Myocyte (in vitro differentiated cells): Measurements from ENCODE around the gene CHD6. TPM values are rescaled to one million over a fixed set of nuclear protein-coding genes. Genes with fewer than 3 reads are reported as not detected.
A peak's percentile ranks its signal among the peaks of the same experiment; 100 is the strongest.
"Not testable (repeated sequence)": the region's sequence is repeated elsewhere in the genome, so short reads cannot be mapped to it uniquely, and the experiment has no call there.

Source experiments
- DNase-seq: peaks from one replicate; pipeline ENCODE4 v3.0.0-alpha.2; 2012; ENCODE audit warnings: low read depth
- total RNA-seq: library from RNA; depleted of rRNA; stranded (reverse); fragments of >200 nt; gene quantifications from 2 replicates; pipeline ENCODE4 v1.2.3, GENCODE V29; 2014

CHD6 gene
- total RNA-seq, 1 donor from 2014 or later, result 18.2 TPM

DNA sequence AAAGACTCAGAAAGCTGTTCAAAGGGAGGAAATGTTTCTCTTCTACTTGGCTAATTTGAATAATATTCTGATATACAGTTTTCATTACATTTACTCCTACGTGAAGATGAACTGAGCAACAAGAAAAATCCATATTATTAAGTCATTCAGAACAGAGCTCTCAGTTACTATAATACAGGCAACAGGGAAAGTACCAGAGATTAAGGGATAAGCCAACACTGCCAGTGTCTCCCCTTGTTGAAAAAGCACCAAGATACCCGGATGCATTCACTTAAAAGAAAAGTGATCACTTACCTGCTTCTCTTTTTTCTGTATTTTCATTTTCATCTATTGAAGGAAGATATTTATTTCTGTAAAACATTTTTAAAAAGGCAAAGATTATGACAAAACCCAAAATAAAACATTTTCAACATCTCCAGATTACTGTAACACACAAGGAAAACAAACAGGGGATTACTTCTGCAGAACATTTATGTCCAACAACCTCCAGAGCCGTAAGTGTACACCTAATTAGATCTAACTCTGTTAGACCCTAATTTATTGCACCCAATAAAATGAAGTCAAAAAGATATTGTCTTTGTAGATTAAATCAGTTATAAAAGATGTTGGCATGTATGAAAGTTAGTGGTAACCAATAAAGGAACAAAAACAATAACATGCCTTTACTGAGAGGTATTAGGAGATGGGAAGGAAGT lies 67.0 kb downstream of the CHD6 start:
- DNase-seq, result no peak

DNA sequence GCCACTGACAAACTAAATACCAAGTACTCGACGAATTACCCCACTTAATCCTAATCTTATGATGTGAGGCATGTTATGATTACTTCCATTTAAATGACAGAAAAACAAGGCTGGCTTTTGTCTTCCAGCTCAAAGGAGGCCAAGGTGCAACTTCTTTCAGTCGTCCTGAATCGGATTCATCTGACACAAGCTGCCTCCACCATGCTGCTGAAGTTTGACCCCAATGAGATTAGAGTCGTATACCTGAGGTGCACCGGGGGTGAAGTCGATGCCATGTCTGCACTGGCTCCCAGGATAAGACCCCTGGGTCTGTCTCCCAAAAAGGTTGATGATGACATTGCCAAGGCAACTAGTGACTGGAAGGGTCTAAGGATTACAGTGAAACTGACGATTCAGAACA lies 71.0 kb downstream of the CHD6 start:
- DNase-seq, result no peak

DNA sequence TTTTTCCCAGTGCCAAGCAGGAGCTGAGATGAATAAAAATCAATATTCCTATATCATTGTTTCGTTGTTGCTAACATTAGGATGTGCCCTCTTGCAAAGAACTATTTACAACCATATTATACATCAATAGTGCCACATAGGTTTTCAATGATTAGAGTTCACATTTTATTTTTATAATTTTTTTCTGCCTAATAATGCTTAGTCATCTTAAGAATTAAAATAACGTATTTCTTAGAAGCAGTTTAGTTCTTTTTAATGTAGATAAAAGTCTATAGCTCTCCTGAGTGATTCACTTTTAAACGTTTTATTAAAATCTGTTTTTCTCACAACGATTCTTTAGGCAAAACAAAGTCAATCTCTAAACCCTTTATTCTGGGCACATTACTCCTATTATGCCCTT lies 71.6 kb downstream of the CHD6 start:
- DNase-seq, result no peak

DNA sequence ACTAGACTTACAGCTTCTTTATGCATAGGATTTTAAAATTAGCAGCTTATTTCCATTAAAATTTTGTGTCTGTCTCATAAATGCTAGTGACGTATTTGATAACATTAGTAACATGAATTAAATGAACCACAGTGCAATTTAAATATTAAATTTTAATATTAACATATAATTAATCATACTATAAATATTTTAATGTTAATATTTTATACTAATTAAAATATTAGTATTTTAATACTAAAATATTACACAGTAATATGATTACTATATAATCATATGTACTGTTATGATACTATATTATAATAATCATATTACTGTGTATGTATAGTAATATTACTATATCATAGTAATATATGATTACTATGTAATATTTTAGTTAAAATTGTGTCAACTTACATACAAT lies 73.7 kb downstream of the CHD6 start:
- DNase-seq, result no peak

DNA sequence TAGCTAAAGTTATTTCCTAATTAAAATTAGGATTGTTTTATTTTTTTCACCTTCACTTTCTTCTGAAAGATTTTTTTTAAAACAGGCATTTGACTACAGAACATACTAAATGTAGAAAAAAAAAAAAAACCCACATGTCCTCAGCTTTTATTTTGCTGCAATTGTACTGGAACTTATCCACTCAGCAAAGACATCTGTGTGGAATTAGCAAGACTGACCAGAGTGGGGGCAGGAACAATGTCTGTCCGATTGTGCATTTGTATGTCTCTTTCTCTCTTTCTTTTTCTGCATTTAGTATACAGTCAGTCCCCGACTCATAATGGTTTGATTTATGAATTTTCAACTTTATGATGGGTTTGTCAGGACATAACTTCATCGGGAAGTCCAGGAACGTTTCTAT lies 77.3 kb downstream of the CHD6 start:
- no peak for DNase-seq

DNA sequence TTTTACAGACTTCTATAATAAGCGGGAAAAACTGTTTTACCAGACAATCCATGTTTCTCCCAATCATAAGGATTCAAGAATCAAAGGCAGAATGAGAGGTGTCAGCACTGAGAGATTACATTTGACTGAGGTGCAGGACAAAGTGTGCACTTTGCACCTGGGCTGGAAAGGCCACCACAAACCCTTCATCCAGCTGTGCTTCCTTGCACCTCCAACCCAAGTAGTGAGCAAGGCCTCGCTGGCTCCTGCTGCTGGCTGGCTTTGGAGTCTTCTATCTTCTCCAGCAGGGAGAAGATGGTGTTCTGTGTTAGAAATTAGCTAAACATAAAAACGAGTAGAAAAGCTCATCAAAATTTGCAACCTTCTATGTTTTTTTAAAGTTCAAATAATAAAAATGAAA lies 77.7 kb downstream of the CHD6 start:
- no peak for DNase-seq

DNA sequence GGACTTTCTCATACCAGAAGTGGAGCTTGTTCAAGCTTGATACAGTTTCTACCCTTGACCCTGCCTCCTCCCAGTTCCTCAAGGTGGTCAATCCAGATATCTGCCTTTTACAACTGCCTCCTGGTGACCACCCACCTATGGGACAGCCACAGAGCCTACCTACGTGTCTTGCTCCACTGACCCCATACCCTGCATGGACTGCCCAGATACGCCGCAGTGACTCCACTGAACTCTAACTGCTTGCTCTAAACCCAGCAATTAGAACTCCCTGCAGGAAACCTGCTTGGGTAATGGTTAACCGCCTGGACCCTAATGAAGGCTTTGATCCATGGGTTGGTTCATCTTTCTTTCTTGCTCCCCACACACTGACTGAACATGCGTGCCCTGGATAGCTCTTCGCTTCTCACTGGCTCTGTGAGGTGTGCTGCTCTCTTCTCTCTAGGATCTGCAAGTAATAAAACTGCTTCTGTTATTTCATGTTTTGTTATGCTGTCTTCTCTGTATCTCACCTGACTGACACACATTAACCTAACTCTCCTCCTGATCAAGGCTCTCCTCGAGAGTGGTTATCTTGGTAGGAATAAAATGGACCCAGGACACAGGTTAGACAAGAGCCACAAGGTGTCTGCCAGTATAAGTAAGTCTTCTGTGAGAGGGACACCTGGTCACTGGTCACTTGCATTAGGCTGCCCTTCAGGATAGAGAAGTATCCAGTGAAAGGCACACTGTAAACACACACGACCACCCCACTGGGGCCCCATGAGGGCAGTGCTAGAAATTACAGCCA lies 79.2 kb downstream of the CHD6 start:
- no peak for DNase-seq

DNA sequence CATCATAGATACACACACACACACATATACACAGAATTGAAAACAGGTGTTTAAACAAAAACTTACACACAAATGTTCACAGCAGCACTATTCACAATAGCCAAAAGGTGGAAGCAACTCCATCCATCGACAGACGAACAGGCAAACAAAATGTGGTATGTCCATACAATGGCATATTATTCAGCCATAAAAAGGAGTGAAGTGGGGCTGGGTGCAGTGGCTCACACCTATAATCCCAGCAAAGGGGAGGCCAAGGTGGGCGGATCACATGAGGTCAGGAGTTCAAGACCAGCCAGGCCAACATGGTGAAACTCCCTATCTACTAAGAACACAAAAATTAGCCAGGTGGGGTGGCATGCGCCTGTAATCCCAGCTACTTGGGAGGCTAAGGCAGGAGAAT lies 80.3 kb downstream of the CHD6 start:
- no peak for DNase-seq

DNA sequence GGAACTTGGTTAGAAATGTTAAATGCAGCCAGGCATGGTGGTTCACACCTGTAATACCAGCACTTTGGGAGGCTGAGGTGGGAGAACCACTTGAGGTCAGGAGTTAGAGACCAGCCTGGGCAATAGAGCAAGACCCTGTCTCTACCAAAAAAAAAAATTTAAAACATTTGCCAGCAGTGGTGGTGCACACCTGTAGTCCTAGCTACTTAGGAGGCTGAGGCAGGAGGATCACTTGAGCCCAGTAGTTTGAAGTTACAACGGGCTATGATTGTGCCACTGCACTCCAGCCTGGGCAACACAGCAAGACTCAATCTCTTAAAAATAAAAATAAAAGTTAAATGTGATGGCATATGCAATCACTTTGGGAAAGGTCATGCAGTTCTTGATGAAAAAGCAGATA lies 82.6 kb downstream of the CHD6 start:
- not testable (repeated sequence) for DNase-seq

DNA sequence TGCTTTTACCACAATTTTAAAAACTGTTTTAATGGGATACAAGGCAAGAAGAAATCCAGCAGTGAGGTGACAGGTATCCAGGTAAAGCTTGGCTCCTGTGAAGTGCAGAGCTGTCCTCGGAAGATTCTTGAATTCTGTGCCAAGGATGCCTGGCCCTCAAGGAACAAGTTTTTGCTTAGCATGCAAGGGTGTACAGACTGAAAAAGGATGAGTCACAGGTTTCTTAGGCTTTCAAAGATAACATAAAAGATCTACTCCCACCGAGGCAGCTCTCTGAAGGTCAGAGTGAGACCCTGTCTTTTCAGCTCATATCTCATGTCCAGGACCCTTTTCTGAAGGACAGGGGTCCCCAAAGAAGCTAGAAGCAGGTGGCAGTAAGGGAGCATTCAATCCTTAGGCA lies 83.3 kb downstream of the CHD6 start:
- no peak for DNase-seq

DNA sequence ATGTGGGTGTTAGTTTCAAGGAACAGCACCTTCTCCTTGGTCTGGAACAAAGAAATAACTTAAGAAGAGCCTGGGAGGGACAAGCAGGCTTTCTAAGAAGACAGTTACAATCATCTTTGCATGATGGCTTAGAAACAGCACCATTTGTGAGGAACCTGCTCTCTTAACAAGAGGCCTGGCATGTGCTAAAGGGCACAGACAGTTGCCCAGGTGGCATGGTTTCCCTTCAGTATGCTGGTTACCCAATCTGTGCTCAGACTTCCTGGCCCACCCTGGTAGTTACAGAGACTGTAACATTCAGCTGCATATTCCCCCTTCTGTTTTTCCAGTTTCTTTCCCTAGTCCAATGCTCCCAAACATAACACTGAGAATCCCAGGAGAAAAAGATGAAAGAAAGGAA lies 84.0 kb downstream of the CHD6 start:
- no peak for DNase-seq

DNA sequence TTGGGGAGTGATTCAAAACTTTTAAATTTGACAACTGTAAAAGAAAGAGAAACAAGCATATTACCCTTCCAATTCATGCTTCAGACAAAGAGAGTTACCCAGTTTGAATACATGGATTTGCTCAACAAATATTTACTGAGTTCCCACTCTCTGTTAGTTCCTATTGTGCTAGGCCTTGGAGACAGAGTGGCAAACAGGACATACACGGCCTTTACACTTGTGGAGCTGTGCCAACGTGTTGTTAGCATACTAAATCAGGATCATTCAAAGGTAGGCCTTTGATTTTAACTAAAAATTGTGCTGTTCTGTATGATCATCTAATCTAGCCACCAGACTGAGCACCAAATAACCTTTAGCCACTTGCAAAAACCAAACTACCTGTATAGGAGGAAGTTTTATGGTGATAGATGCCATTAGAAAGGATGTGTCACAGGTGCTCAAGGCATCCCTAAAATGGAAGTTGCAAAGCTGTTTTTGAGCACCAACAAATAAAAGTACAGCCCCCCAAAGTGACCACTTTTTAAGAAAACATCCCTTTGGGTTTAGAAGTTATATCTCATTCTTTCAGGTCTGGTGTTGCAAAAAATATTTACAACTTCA lies 84.5 kb downstream of the CHD6 start:
- no peak for DNase-seq

DNA sequence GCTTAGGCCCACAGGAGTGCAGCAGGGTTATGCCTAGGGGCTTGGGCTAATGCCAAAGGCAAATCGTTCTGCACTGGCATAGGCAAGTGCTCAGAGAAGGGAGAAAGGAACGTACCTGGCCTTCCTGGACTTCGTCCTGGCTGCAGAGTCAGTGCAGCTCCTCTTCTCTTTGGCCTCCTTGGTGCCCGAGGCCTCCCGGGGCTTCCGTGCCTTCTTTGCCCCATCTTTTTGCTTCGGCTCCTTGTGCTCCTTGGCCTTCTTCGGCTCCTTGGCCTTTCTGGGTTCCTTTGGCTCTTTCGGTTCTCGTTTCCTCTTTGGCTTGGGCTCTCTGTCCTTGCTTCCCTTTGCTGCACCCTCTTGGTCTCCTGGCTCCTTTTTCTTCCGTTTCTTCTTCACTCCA lies 85.2 kb downstream of the CHD6 start:
- DNase-seq, result no peak

DNA sequence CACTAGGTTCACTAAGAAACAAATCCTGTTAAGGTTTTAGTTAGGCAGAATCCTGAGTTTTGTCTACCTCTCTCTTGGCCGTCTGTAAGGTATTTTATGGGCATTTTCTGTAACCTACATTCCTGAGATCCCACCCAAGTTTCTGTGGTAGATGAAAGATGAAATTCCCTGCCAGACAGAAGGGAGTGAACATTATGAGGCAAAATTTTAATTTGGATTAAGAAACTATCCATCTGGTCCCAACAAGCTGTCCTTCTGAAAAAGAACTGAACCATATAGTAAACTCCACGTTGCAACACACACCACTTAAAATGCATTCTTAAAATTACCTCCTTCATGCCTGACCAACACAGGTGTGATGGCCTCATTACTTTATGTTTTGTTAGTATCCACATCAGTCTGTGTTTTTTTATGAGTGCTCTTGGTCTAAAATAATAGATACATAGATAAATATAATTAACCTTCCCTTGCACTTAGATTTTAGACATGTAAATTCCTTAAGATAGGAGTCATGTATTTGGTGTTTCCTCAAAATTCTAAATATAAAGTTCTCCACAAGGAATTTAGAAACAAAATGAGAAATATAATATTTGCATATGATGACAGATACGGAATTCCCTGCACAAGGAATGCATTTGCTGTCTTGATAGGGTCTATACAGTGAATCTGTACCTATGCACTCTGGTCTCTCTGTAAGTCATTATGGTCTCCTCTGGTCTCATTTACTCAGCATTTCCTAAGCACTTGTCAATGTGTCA lies 86.5 kb downstream of the CHD6 start:
- DNase-seq, result no peak

DNA sequence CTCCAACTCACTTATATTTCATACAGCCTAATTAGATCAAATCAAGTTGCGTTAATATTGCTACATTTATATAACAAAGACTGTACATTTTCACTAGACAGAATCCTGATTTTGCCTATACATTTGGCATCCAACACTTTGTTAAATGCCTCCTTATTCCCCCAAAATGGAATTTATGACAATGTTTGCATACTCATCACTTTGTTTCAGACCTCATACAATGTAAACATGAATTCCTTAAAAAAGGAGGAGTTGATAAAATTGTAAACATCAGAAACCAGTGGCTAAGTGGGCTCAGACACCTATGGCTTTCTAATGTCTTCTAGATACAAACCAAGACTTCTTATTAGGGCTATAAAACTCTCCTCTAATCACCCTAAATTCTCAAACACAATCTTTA lies 87.3 kb downstream of the CHD6 start:
- DNase-seq, result no peak

DNA sequence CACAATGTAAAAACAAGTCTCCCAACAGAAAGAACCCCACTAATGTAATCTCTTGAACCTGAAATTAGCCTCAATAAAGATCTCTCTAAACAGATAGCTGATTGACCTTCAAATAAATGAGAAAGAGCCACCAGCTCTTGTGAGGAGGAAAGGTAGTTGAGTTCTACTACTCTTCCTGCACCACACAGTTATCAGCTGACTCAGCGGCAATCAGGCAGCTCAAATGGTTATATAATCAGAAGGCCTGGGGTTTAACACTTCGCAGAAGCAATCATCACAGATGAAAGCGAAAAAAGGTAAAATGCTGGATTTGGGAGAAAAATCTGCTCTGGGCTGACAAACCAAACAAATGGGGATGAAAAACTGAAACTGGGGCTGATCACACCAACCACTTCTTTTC lies 91.8 kb downstream of the CHD6 start:
- DNase-seq, result no peak

DNA sequence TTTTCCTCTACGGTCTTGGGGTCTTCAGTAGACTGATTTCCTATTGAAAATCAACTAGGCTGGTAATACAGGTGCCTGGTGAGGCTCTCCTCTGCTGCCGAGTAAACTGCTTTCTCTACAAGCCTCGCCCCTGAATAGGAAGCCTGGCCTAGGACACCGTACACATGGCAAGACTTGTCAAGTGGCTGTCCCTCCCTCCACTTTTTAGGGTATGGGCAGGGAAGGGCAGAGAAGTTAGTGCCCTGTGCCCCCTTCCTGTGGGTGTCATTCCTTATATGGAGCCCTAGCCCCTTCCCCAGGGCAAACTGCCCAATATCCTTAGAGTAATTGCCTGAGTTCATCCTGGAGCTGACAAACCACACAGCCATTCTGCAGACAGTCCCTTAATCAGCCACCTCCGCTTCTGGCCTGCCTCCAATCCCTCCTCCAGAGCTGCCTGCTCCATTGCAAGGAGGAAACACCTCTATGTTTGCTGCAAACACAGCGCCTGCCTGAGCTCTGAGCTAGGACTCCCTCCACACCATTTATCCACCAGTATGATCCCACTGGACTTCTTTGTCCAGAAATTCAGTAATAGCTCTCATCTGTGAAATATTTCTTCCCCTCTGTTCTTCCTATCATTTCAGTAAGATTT lies 93.1 kb downstream of the CHD6 start:
- DNase-seq, result peak; percentile 41

DNA sequence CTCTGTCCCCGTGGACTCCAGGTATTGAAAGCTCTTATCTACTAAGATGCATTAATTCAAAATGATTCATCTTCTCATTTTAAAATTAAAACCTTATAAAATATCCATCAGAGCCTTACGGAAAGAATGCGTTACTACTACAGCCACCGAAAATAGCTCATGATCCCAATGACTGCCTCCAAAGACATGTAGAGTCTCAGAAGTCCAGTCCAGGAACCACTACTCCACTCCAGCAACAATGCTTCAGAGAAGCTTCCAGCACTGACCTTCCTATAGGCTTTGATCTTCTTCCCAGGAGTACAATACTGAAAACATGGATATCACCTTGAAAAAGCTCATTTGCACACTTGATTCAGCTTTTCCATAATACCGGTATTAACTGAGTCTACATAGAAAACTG lies 94.3 kb downstream of the CHD6 start:
- DNase-seq, result no peak

DNA sequence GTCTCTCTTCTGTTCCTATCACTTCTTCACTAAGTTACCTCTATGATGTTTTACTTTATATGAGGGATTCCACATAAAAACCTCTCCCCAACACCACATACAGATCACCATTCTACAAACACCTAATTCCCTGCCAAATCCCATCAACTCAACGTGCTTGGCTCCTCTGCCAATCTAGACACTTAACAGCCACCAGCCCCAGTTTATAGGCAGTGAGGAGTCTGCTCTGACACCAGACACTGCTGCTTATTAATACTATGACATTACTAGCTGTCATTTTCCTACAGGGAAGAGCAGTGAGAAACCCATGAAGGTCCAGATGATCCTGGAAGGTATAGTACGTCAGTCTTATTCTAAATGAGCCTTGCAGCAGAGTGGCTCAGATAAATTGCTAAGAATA lies 104.3 kb downstream of the CHD6 start:
- no peak for DNase-seq

DNA sequence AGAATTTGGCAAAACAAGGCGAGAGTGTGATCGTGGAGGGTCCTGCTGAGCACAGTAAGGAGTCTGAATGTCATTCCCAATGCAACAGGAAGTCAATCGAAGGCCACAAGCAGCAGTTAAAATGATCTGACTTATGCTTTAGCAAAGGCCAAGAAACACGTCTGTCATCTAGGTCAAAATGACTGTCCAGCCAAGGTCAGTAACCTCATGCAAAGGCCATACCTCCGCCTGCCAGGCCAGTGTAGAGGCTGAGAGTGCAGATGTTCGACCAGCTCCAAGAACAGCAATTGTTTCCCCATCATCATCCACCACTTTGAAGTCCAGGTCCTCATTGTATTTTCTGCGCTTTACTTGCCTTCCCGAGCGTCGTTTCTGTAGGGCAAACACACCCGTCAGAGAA lies 105.6 kb downstream of the CHD6 start:
- DNase-seq, result no peak

DNA sequence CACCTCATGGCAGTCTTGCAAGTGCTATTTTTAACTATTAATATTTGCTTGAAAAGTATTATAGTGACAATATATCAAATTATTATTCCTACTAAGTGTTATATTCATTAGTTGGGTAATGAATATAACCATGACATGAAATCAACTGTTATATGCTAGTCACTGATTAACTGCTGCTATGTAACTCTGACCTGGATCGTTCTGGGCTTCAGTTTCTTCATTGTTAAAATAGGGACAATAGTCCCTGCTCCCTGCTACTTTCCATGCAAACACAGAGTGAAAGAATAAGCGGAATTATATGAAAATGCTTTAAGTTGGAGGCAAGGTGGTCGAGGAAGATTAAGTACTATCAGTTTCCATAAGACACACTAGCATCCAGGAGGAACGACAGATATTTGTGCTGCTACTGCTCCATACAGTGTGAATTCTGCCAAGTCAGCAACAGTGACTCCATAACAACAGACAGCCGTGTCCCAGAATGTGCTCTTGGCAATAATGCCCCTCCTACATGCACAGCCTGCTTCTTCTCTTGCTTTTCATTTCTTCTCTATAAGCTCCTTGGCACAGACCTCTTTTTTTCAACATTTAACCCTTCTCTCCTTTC lies 107.2 kb downstream of the CHD6 start:
- no peak for DNase-seq
